IMR-90 (cell line): ENCODE measurements around the gene SPACA7. TPM values are rescaled to one million over a fixed set of nuclear protein-coding genes. Genes with fewer than 3 reads are reported as not detected.

Experiments
- ATAC-seq: fragments of 200-7000 bp; cut with Tn5 transposase; 2 replicates; pipeline ENCODE4 v1.9.1; 2020; ENCODE audit warnings: low read depth, mild to moderate bottlenecking, moderate library complexity
- BruUV-seq: library from RNA; stranded (reverse); fragments of 400-500 nt; replicated peaks from 2 replicates; lab custom pipeline; 2021; lab: Mats Ljungman, UMichigan
- CTCF ChIA-PET: fragments of 300-600 bp; formaldehyde crosslinking; extraction: SDS; loops from one replicate; lab custom pipeline; 2021; ENCODE audit warnings: antibody characterized with exemption; lab: Yijun Ruan, JAX
- POLR2A ChIA-PET: fragments of 300-600 bp; sonication (Branson Sonifier 250); formaldehyde crosslinking; loops from one replicate; lab custom pipeline; 2022; ENCODE audit warnings: antibody characterized with exemption; ENCODE audit not compliant: unreplicated experiment; lab: Charles Lee
- DNase-seq: peaks from one replicate; pipeline ENCODE4 v3.0.0; 2013
- H2AFZ ChIP-seq: replicated peaks from 2 replicates; pipeline ENCODE3; 2013; ENCODE audit warnings: low read length, mild to moderate bottlenecking; ENCODE audit not compliant: poor library complexity
- H2AK5ac ChIP-seq: 2 replicates; pipeline ENCODE4 v1.6.1; 2013; ENCODE audit warnings: low read depth, low read length, inconsistent platforms
- H2AK9ac ChIP-seq: replicated peaks from 2 replicates; pipeline ENCODE3; 2013; ENCODE audit warnings: mild to moderate bottlenecking, low read depth, low read length, moderate library complexity; ENCODE audit not compliant: poor library complexity
- H2BK120ac ChIP-seq: 2 replicates; pipeline ENCODE4 v1.6.1; 2013; ENCODE audit warnings: low read depth, low read length, inconsistent platforms
- H2BK15ac ChIP-seq: 3 replicates; pipeline ENCODE4 v1.6.1; 2013; ENCODE audit warnings: low read depth, low read length, inconsistent platforms
- H2BK20ac ChIP-seq: 2 replicates; pipeline ENCODE4 v1.6.1; 2013; ENCODE audit warnings: low read depth, mild to moderate bottlenecking, inconsistent platforms, low read length, moderate library complexity
- H2BK5ac ChIP-seq: 2 replicates; pipeline ENCODE4 v1.6.1; 2013; ENCODE audit warnings: mild to moderate bottlenecking, low read depth, low read length, inconsistent platforms; ENCODE audit not compliant: poor library complexity, severe bottlenecking
- H3K14ac ChIP-seq: replicated peaks from 2 replicates; pipeline ENCODE4 v1.6.1; 2013; ENCODE audit warnings: low read depth, low read length, inconsistent platforms
- H3K18ac ChIP-seq: 2 replicates; pipeline ENCODE4 v1.6.1; 2013; ENCODE audit warnings: low read depth, low read length, control low read depth
- H3K23ac ChIP-seq: 2 replicates; pipeline ENCODE4 v1.6.1; 2013; ENCODE audit warnings: low read depth, low read length, inconsistent platforms
- H3K27ac ChIP-seq: 2 replicates; pipeline ENCODE4 v1.5.1; 2013; ENCODE audit warnings: mild to moderate bottlenecking, control low read depth, low read length; ENCODE audit not compliant: insufficient read depth
- H3K27me3 ChIP-seq: 2 replicates; pipeline ENCODE4 v1.6.1; 2013; ENCODE audit warnings: low read length; ENCODE audit not compliant: control insufficient read depth, insufficient read depth
- H3K36me3 ChIP-seq: 2 replicates; pipeline ENCODE4 v1.6.1; 2013; ENCODE audit warnings: low read length, mixed read lengths; ENCODE audit not compliant: control insufficient read depth, insufficient read depth
- H3K4ac ChIP-seq: 2 replicates; pipeline ENCODE4 v1.6.1; 2013; ENCODE audit warnings: low read depth, low read length, inconsistent platforms
- H3K4me1 ChIP-seq: 2 replicates; pipeline ENCODE4 v1.6.1; 2013; ENCODE audit warnings: low read length, mixed read lengths; ENCODE audit not compliant: control insufficient read depth, insufficient read depth
- H3K4me2 ChIP-seq: 2 replicates; pipeline ENCODE4 v1.6.1; 2013; ENCODE audit warnings: low read depth, mild to moderate bottlenecking, control low read depth, low read length, moderate library complexity
- H3K4me3 ChIP-seq: 2 replicates; pipeline ENCODE4 v1.5.1; 2013; ENCODE audit warnings: low read depth, mild to moderate bottlenecking, control low read depth, low read length, moderate library complexity; ENCODE audit not compliant: insufficient read depth
- H3K56ac ChIP-seq: 2 replicates; pipeline ENCODE4 v1.6.1; 2013; ENCODE audit warnings: low read length, inconsistent platforms; ENCODE audit not compliant: insufficient read depth; ENCODE audit errors: extremely low read depth
- H3K79me1 ChIP-seq, 2 experiments: 2 replicates each; pipeline ENCODE4 v1.6.1; 2013; ENCODE audit warnings: low read length in 2 of 2, inconsistent platforms in 1 of 2, low read depth in 1 of 2
- H3K9ac ChIP-seq: 2 replicates; pipeline ENCODE4 v1.6.1; 2013; ENCODE audit warnings: low read depth, low read length, control low read depth
- H3K9me1 ChIP-seq: 2 replicates; pipeline ENCODE4 v1.6.1; 2013; ENCODE audit warnings: low read length, inconsistent platforms; ENCODE audit not compliant: insufficient read depth
- H3K9me3 ChIP-seq: 2 replicates; pipeline ENCODE4 v1.6.1; 2013; ENCODE audit warnings: low read length; ENCODE audit not compliant: control insufficient read depth, insufficient read depth
- H4K20me1 ChIP-seq: 2 replicates; pipeline ENCODE4 v1.6.1; 2013; ENCODE audit warnings: low read length, inconsistent platforms; ENCODE audit not compliant: insufficient read depth
- H4K5ac ChIP-seq: 2 replicates; pipeline ENCODE4 v1.6.1; 2013; ENCODE audit warnings: mild to moderate bottlenecking, low read depth, low read length, control low read depth
- H4K8ac ChIP-seq, 2 experiments: 2 replicates each; pipeline ENCODE4 v1.6.1; 2013; ENCODE audit warnings: low read depth in 2 of 2, low read length in 2 of 2, control low read depth in 1 of 2, inconsistent platforms in 1 of 2
- H4K91ac ChIP-seq: 2 replicates; pipeline ENCODE4 v1.6.1; 2013; ENCODE audit warnings: low read depth, low read length, inconsistent platforms; ENCODE audit not compliant: insufficient read depth
- CEBPB ChIP-seq: IDR thresholded peaks from 2 replicates; pipeline ENCODE4 v1.6.1; 2012; ENCODE audit warnings: low read depth, low read length, improper control_type of control experiment
- FOS ChIP-seq: fragments of 150-350 bp; IDR thresholded peaks from 2 replicates; pipeline ENCODE4 v1.6.1; 2016; ENCODE audit warnings: low read depth, low read length
- MAFK ChIP-seq: IDR thresholded peaks from 2 replicates; pipeline ENCODE4 v1.6.1; 2012; ENCODE audit warnings: low read depth, low read length, improper control_type of control experiment
- MAZ ChIP-seq: IDR thresholded peaks from 2 replicates; pipeline ENCODE4 v1.6.1; 2012; ENCODE audit warnings: low read depth, mild to moderate bottlenecking, low read length, improper control_type of control experiment, moderate library complexity, borderline replicate concordance
- MXI1 ChIP-seq: IDR thresholded peaks from 2 replicates; pipeline ENCODE4 v1.6.1; 2012; ENCODE audit warnings: low read depth, mild to moderate bottlenecking, low read length, moderate library complexity, borderline replicate concordance
- NFE2L2 ChIP-seq: fragments of 150-350 bp; IDR thresholded peaks from 2 replicates; pipeline ENCODE4 v1.6.1; 2016; ENCODE audit warnings: low read depth, mild to moderate bottlenecking, low read length
- POLR2A ChIP-seq: IDR thresholded peaks from 2 replicates; pipeline ENCODE4 v1.6.1; 2012; ENCODE audit warnings: mild to moderate bottlenecking, low read depth, low read length
- RAD21 ChIP-seq: IDR thresholded peaks from 2 replicates; pipeline ENCODE4 v1.6.1; 2012; ENCODE audit warnings: low read length, improper control_type of control experiment
- RCOR1 ChIP-seq: IDR thresholded peaks from 2 replicates; pipeline ENCODE4 v1.6.1; 2012; ENCODE audit warnings: mild to moderate bottlenecking, low read length, improper control_type of control experiment; ENCODE audit not compliant: insufficient replicate concordance
- RFX5 ChIP-seq: IDR thresholded peaks from 2 replicates; pipeline ENCODE4 v1.8.0; 2012; ENCODE audit warnings: low read depth, mild to moderate bottlenecking, low read length, moderate library complexity
- SMC3 ChIP-seq: fragments of 150-350 bp; IDR thresholded peaks from 2 replicates; pipeline ENCODE4 v1.6.1; 2016; ENCODE audit warnings: low read depth, mild to moderate bottlenecking, antibody characterized with exemption, low read length, moderate library complexity
- WGBS, 2 experiments: methylation state at CpG; one replicate each; pipeline versions ENCODE4 v1.1.5 to v1.1.7; 2013; ENCODE audit warnings: missing lambda C conversion rate in 2 of 2; ENCODE audit not compliant: insufficient read length in 1 of 2; ENCODE audit errors: extremely low coverage in 2 of 2; 5-methylcytosine and 5-hydroxymethylcytosine counted together
- dilution Hi-C: fragments of 300-500 bp; cut with HindIII; formaldehyde crosslinking; loops from one replicate; pipeline ENCODE4 v1.14.3; 2018; ENCODE audit warnings: low sequenced_read_pairs; ENCODE audit not compliant: unreplicated experiment
- in situ Hi-C: fragments of 300-500 bp; cut with MboI; formaldehyde crosslinking; loops from 3 replicates; pipeline ENCODE4 v1.14.3; 2019; ENCODE audit warnings: low sequenced_read_pairs, inconsistent platforms, mixed read lengths
- intact Hi-C: fragments of 100-400 bp; cut with micrococcal nuclease; formaldehyde crosslinking; loops from 2 replicates; pipeline ENCODE4 v1.10.0; 2022
- polyA plus RNA-seq, 3 experiments: library from polyadenylated mRNA; depleted of rRNA; stranded (reverse); fragments of >200 nt; gene quantifications; 2 replicates each; pipeline ENCODE4 v1.2.3, GENCODE V29; 2012; ENCODE audit warnings: low replicate concordance in 1 of 3
- total RNA-seq: library from RNA; depleted of rRNA; stranded (reverse); fragments of >200 nt; gene quantifications from 2 replicates; pipeline ENCODE4 v1.2.3, GENCODE V29; 2012
- TF ChIP-seq, protein P1 (sequence below): fragments of 150-350 bp; IDR thresholded peaks from 2 replicates; pipeline ENCODE4 v1.6.1; 2017; ENCODE audit warnings: mild to moderate bottlenecking, antibody characterized with exemption, low read length, low read depth
- TF ChIP-seq, protein P2 (sequence below): fragments of 150-350 bp; IDR thresholded peaks from 2 replicates; pipeline ENCODE4 v1.6.1; 2016; ENCODE audit warnings: low read depth, mild to moderate bottlenecking, low read length, moderate library complexity, borderline replicate concordance
- TF ChIP-seq, protein P3 (sequence below): conservative IDR thresholded peaks from 2 replicates; pipeline ENCODE4 v1.5.1; 2012; ENCODE audit warnings: mild to moderate bottlenecking, low read depth, low read length, improper control_type of control experiment

Gene SPACA7
- total and polyA plus RNA-seq, 2 of the 4 experiments (the other 2 are of a cell fraction) = not detected

DNA sequence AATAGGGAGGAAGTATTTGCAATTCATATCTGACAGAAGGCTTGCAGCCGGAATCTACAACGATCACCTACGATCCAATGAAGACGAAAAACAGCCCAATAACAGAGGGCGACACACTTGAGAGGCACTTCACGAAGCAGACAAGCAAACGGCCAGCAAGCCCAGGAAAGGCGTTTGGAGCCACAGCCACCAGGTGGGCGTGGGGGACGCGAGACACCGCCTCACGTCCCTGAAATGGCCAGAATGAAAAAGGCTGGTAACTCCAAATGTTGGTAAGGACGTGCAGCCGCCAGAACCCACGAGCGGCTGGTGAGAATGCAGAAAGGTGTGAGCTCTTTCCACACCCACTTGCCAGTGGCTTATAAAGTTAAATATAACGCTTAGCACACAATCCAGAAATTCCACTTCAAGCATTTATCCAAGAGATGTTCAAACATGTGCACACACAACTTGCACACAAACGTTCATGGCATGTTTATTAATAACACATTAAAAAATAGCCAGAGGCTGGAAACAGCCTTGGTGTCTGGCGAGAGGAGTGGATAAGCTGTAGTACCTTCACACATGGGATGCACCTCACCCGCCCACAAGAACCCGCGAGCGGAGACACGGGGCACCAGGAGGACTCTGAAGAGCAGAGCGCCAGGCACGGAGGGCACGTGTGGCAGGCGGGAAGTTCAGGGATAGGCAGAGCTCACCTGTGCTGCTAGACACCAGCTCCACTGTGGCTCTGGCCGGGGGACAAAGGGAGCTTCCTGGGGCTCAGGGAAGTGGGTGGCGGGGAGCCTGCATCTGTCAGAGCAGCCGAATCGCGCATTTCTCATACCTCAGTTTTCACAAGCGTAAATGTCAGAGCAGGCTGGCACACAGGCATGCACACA lies 89.3 kb downstream of the SPACA7 start:
- TF ChIP-seq MXI1 (no peak), MAZ (no peak), FOS (no peak), SMC3 (no peak), NFE2L2 (no peak), RCOR1 (no peak), RAD21 (no peak), RFX5 (no peak), MAFK (no peak), CEBPB (no peak), POLR2A (no peak)
- TF ChIP-seq, protein P1, sequence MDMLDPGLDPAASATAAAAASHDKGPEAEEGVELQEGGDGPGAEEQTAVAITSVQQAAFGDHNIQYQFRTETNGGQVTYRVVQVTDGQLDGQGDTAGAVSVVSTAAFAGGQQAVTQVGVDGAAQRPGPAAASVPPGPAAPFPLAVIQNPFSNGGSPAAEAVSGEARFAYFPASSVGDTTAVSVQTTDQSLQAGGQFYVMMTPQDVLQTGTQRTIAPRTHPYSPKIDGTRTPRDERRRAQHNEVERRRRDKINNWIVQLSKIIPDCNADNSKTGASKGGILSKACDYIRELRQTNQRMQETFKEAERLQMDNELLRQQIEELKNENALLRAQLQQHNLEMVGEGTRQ = no peak
- TF ChIP-seq, protein P2, sequence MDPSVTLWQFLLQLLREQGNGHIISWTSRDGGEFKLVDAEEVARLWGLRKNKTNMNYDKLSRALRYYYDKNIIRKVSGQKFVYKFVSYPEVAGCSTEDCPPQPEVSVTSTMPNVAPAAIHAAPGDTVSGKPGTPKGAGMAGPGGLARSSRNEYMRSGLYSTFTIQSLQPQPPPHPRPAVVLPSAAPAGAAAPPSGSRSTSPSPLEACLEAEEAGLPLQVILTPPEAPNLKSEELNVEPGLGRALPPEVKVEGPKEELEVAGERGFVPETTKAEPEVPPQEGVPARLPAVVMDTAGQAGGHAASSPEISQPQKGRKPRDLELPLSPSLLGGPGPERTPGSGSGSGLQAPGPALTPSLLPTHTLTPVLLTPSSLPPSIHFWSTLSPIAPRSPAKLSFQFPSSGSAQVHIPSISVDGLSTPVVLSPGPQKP = no peak
- TF ChIP-seq, protein P3, sequence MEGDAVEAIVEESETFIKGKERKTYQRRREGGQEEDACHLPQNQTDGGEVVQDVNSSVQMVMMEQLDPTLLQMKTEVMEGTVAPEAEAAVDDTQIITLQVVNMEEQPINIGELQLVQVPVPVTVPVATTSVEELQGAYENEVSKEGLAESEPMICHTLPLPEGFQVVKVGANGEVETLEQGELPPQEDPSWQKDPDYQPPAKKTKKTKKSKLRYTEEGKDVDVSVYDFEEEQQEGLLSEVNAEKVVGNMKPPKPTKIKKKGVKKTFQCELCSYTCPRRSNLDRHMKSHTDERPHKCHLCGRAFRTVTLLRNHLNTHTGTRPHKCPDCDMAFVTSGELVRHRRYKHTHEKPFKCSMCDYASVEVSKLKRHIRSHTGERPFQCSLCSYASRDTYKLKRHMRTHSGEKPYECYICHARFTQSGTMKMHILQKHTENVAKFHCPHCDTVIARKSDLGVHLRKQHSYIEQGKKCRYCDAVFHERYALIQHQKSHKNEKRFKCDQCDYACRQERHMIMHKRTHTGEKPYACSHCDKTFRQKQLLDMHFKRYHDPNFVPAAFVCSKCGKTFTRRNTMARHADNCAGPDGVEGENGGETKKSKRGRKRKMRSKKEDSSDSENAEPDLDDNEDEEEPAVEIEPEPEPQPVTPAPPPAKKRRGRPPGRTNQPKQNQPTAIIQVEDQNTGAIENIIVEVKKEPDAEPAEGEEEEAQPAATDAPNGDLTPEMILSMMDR = no peak
- dilution Hi-C loops = no loop called here
- no peaks in the 10 kb centered on the region for H3K9me1 ChIP-seq

More for the DNA sequence above, 89.3 kb downstream of the SPACA7 start:
- ATAC-seq (no peak), DNase-seq (no peak)
- CTCF ChIA-PET = no interaction called here
- no peak overlapping the region for H4K91ac ChIP-seq
- 79% methylated on average over 21 of the region's 35 CpGs; no CpG with 5 or more reads in 1 of the 2 experiments for WGBS, 2 experiments
- H2AFZ ChIP-seq = peak overlapping the region; percentile 11
- no TSS peak for BruUV-seq
- no peak overlapping the region for H3K18ac ChIP-seq
- no peak overlapping the region for H4K5ac ChIP-seq
- no peak overlapping the region for H3K56ac ChIP-seq
- H3K14ac ChIP-seq = no peak overlapping the region
- no peaks in the 10 kb centered on the region for H3K4me1 ChIP-seq
- H3K36me3 ChIP-seq = no peaks in the 10 kb centered on the region
- no peak overlapping the region for H2AK5ac ChIP-seq
- H3K4me2 ChIP-seq = no peak overlapping the region
- H3K27ac ChIP-seq = no peak overlapping the region
- no peak overlapping the region for H2BK5ac ChIP-seq
- no peak overlapping the region for H3K9ac ChIP-seq
- H4K8ac ChIP-seq = no peak overlapping the region
- H2BK15ac ChIP-seq = no peak overlapping the region
- intact Hi-C loops (no loop called here), in situ Hi-C loops (no loop called here)
- no peak overlapping the region for H2BK120ac ChIP-seq
- H2AK9ac ChIP-seq = no peak overlapping the region
- H3K27me3 ChIP-seq = no peaks in the 10 kb centered on the region
- H2BK20ac ChIP-seq = no peak overlapping the region
- H3K9me3 ChIP-seq = no peaks in the 10 kb centered on the region
- no peak overlapping the region for H3K4me3 ChIP-seq
- POLR2A ChIA-PET = no interaction called here
- no peak overlapping the region for H3K4ac ChIP-seq
- no peaks in the 10 kb centered on the region for H3K79me1 ChIP-seq
- H3K23ac ChIP-seq = no peak overlapping the region
- no peaks in the 10 kb centered on the region for H4K20me1 ChIP-seq
